IPS-15b (cell line): Measurements from ENCODE around the gene CLRN3.

Source experiments
- H3K27me3 ChIP-seq: one replicate; pipeline ENCODE4 v1.6.1; 2013; ENCODE audit warnings: low read length; ENCODE audit not compliant: control insufficient read depth, insufficient read depth
- H3K36me3 ChIP-seq: one replicate; pipeline ENCODE4 v1.6.1; 2013; ENCODE audit warnings: low read length; ENCODE audit not compliant: control insufficient read depth, insufficient read depth
- H3K4me1 ChIP-seq: one replicate; pipeline ENCODE4 v1.6.1; 2013; ENCODE audit warnings: mild to moderate bottlenecking, low read length; ENCODE audit not compliant: control insufficient read depth, insufficient read depth
- H3K4me3 ChIP-seq: one replicate; pipeline ENCODE4 v1.5.1; 2013; ENCODE audit warnings: low read depth, low read length
- H3K9ac ChIP-seq: one replicate; pipeline ENCODE4 v1.6.1; 2013; ENCODE audit warnings: low read depth, mild to moderate bottlenecking, low read length
- H3K9me3 ChIP-seq: one replicate; pipeline ENCODE4 v1.6.1; 2013; ENCODE audit warnings: mild to moderate bottlenecking, low read length; ENCODE audit not compliant: control insufficient read depth, insufficient read depth

The CLRN3 gene

DNA sequence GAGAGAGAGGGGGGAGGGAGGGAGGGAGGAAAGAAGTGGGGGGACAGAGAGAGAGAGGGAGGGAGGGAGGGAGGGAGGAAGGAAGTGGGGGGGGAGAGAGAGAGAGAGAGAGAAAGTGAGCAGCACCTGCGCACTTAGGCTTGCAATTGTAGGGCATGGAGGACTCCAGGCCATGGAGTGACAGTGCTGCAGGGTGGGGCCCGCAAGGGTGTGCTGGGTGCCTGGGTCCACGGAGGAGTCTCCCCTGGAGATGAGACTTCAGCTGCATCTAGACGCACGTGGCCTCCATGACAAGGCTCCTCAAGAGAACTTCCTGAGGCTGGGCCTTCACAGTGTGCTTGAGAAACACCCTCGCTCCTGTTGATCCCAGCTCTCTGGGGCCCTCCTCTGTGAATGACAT, 44.5 kb downstream of the CLRN3 start:
- Histone ChIP-seq H3K27me3 (no peaks in the 10 kb centered on the region), H3K4me1 (no peaks in the 10 kb centered on the region), H3K4me3 (no peak overlapping the region), H3K9ac (no peak overlapping the region), H3K9me3 (no peaks in the 10 kb centered on the region), H3K36me3 (no peaks in the 10 kb centered on the region)

DNA sequence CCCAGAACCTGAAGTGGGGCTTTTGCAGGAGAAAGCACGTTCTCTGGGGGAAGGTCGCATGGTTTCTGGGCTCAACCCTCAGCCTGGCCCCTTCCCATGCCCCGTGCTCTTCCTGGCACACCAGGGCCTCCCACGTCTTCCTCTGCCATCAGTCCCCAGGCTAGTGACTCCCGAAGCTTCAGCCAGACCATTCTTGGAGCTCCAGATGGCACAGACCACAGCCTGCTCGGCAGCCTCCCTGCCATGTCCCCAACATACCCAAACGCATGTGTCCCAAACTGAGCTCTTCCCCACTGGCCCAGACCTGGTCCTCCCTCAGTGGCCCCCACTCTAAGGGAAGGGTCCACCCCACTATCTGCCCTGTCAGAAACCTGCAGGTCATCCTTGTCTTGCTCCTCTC, 47.0 kb downstream of the CLRN3 start:
- H3K9me3 ChIP-seq: no peaks in the 10 kb centered on the region

DNA sequence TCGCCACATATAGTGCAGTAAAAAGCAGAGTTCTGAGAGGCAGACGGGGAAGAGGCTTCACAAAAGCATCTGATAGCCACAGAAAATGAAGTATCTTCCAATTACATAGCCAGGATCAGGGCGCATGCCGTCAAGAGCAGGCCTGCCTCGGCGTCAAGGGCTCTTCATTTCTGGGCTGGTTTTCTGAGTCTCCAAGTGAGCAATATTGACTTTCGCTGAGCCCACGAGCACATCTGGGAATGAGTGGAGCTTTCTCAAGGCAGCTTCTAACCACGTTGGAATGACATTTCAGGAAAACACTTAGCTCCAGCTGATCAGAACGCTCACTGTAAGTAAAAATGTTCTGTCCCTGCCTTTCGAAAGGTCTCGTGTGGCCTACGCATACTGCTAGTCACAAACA, 51.9 kb downstream of the CLRN3 start:
- H3K9ac ChIP-seq: no peak overlapping the region
- no peaks in the 10 kb centered on the region for H3K27me3 ChIP-seq
- H3K36me3 ChIP-seq: no peaks in the 10 kb centered on the region
- no peaks in the 10 kb centered on the region for H3K9me3 ChIP-seq
- no peak overlapping the region for H3K4me3 ChIP-seq
- no peaks in the 10 kb centered on the region for H3K4me1 ChIP-seq

More for the DNA sequence above, 47.0 kb downstream of the CLRN3 start:
- Histone ChIP-seq H3K36me3 (no peaks in the 10 kb centered on the region), H3K4me3 (no peak overlapping the region), H3K27me3 (no peaks in the 10 kb centered on the region), H3K9ac (no peak overlapping the region), H3K4me1 (no peaks in the 10 kb centered on the region)

DNA sequence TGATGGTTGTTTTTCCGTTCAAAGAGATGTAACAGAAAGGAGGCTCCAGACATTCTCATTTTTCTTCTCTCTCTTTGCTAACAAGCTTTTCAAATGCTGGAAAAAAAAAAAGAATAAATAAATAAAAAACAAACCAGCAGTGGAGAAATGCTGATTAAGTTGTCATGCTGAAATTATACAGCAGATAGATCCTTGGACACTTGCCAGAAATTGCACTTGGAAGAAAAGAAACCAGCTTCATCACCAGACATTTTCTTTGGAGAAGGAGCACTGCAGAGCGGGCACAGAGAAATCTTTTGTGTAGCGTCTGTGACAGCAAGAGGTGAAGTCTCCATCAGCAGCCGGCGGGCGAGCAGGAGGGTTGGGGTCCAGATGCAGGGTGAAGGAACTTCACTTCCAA, 55.8 kb downstream of the CLRN3 start:
- Histone ChIP-seq H3K4me1 (no peaks in the 10 kb centered on the region), H3K36me3 (no peaks in the 10 kb centered on the region), H3K9ac (no peak overlapping the region), H3K27me3 (no peaks in the 10 kb centered on the region), H3K4me3 (no peak overlapping the region), H3K9me3 (no peaks in the 10 kb centered on the region)

DNA sequence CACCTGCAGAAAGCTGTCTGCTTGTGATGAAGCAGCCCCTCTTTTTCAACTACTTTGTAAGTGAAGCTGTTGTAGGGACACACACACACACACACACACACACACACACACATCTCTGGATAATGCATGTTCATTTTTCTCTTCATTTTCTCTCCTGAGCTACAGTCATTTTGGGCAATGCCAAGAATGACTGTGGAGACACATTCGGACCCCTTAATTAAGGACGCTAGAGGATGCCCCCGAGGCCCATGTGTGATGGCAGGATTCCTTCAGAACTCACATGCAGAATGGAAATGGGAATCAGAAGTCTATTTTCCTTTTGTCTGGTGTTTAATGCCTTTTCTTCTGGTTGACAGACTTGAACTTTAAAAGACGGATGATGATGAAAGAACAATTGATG, 56.6 kb downstream of the CLRN3 start:
- Histone ChIP-seq H3K9me3 (no peaks in the 10 kb centered on the region), H3K27me3 (no peaks in the 10 kb centered on the region), H3K4me1 (no peaks in the 10 kb centered on the region), H3K4me3 (no peak overlapping the region), H3K9ac (no peak overlapping the region), H3K36me3 (no peaks in the 10 kb centered on the region)

DNA sequence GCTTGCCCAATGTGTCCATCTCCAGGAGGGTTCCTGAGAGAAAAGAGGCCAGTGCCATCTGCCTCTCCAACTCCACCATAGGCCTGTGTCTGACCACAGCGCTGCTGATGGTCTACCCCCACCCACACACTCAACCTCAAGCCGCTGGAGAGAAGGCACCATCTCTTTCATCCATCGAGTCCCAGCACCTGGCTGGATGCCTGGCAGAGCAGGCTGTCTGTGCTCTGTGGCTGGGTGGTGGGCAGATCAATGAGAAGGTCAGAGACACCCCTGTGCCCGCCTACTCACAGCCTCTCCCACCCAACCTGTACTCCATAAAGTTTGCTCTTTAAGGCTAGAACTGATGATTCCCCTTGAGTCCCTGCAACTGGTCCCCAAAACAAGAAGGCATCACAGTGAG, 58.0 kb downstream of the CLRN3 start:
- Histone ChIP-seq H3K9ac (no peak overlapping the region), H3K4me3 (no peak overlapping the region), H3K4me1 (no peaks in the 10 kb centered on the region), H3K9me3 (no peaks in the 10 kb centered on the region), H3K27me3 (no peaks in the 10 kb centered on the region), H3K36me3 (no peaks in the 10 kb centered on the region)

DNA sequence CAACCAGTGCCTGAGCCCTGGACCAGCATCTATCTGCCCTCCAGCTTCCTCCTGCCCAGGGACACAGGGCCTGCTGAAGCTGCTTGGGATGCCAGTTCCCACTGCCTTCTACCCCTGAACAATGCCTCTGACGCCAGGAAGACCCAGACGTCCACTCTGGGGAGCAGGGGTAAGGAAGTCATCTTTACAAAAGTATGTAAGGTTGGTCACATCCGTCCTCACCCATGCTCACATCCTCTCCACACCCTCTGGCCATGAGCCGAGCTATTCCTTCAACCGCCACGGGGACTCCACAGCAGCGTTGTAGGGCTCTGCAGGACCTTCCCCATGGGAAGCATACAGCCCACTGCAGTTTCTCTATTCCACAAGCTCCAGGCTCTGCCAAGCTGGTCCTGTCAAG, 58.5 kb downstream of the CLRN3 start:
- no peaks in the 10 kb centered on the region for H3K27me3 ChIP-seq
- H3K36me3 ChIP-seq: no peaks in the 10 kb centered on the region
- H3K4me1 ChIP-seq: no peaks in the 10 kb centered on the region
- no peak overlapping the region for H3K4me3 ChIP-seq
- H3K9ac ChIP-seq: no peak overlapping the region
- H3K9me3 ChIP-seq: no peaks in the 10 kb centered on the region

DNA sequence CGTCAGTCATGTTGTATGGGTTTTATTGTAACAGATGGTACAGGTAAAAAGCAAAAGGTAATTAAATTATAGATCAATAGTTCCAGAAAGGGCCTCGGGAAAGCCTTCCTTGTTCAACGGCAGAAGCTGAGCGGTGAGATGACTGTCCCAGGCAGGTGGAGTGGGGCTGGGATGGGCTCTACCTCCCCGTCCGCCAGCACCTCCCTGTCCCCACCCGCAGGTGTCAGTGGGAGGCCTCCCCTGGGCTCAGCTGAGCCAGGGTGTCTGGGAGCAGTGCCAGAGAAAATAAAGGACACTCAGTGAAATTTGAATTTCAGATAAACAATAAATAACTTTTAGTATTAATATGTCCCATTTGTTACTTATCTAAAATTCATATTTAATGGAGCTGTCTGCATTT, 58.9 kb downstream of the CLRN3 start:
- Histone ChIP-seq H3K9ac (no peak overlapping the region), H3K9me3 (no peaks in the 10 kb centered on the region), H3K4me1 (no peaks in the 10 kb centered on the region), H3K36me3 (no peaks in the 10 kb centered on the region), H3K27me3 (no peaks in the 10 kb centered on the region), H3K4me3 (no peak overlapping the region)

DNA sequence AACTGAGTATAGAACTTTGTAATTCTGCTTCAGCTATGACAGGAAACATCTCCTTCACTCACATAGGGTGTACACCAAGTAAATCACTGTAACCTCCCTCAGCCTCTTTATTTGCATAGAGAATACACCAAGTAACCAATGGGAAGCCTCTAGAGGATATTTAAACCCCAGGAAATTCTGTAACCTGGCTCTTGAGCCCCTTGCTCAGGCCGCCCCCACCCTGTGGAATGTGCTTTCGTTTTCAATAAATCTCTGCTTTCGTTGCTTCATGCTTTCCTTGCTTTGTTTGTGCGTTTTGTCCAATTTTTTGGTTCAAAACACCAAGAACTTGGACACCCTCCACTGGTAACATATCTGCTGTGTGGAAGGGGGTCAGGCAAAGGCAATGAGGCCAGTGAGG, 60.2 kb downstream of the CLRN3 start:
- no peaks in the 10 kb centered on the region for H3K27me3 ChIP-seq
- H3K36me3 ChIP-seq: no peaks in the 10 kb centered on the region
- H3K4me1 ChIP-seq: no peaks in the 10 kb centered on the region
- no peak overlapping the region for H3K4me3 ChIP-seq
- H3K9ac ChIP-seq: no peak overlapping the region
- no peaks in the 10 kb centered on the region for H3K9me3 ChIP-seq

DNA sequence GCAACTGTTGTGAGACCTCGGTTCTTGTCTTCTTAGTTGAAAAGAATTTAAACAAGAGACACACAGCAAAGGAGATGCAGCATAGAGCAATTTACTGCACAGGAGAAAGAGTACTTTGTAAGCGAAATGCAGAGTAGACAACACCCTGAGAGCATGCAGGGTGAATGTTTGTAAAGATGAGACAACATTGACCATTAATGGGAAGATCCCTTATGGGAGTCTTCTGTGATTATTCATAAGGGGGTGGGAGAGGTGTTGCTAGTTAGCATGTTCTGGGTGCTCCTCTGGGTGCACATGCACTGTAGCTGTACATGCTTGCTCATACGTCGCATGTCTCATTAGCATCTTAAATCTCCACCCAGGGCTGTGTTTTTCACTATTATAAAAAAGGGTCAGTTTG, 62.3 kb downstream of the CLRN3 start:
- Histone ChIP-seq H3K4me1 (no peaks in the 10 kb centered on the region), H3K27me3 (no peaks in the 10 kb centered on the region), H3K4me3 (no peak overlapping the region), H3K9ac (no peak overlapping the region), H3K9me3 (no peaks in the 10 kb centered on the region), H3K36me3 (no peaks in the 10 kb centered on the region)
